SHP77 treated with DMSO at 0.1 percent for 48 hours (cell line): ENCODE data around the gene PAX5.

Source experiments
- DNase-seq: peaks from one replicate; lab custom pipeline; 2025; lab: John Stamatoyannopoulos, UW

The PAX5 gene

DNA sequence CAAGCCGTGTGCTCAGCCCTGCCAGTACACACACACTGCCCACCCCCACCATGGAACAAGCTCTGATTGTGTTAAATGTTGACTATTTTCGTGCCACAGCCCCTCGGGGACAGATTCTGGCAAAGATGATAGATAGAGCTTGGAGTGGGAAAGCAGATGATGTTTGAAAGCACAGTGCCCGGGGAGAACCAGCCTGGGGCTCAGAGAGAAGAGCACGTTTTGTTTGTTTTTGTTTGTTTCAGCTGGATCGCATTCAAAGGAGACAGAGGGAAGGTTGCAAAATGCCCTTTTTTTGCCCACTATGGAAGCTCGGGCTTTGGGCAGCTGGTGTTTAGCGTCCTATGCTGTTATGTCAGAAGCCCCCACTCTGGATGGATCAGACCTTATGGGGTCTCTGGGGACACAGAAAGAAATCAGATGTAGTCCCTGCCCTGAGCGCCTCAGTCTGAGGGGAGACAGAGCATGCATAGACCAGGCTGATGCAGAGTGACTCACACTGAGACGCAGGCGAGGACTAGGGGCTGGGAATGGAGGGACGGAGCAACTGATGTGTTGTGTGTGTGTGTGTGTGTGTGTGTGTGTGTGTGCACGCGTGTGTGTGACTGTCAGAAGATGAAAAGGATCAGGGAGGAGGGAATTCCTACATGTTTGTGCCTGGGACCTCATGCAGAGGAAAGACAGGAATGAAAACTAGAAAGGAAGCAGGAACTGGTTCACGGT is 231.7 kb downstream of the PAX5 start:
- no peak for DNase-seq

DNA sequence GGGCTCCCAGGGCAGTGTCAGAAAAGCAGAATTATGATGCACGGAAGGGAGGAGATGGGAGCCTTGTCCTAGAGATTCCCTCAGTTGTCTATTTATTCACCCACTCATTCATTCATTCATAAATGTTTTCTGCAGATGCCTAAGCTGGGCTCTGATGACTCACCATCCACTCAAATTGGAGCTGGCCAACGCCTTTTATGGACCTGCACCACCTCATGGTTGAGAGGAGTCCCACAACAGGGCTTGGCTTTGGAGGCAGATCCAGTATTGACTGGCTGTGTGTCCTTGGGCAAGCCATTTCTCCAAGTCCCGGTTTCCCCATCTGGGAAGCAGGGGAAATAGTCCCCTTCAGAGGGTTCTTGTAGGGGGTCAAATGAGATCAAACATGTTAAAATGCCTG is 233.6 kb downstream of the PAX5 start:
- no peak for DNase-seq

DNA sequence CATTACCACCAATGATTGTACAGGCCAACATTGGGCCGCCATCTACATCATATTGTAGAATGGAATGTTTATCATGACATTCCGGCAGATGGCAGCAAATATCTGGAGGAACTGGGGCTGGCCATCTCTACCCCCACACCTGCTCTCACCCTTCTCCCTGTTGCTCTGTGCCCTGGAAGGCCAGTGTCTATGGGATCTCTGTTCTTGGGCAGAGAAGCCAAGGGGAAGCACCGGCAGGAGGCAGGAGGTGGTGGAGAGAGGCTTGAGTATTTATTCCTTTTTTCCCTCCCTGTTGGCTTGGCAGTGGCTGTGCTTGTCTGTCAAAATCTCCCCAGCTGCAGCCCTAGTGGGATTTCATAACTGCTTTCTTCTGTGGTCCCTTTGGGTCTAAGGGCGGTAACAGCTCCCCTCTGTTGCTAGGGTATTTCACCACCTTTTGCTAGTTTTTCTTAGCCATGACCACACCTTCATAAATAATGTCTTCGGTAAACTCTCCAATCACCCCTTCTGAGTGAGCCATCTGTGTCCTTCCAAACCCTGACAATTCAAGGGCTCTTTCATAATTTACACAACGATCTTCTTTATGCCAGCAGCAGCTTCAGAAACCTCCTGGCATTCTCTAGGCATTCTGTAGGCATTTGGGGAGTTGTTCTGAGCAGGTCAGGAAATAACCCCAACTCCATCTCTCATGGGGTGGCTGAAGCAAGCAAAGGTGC is 235.6 kb downstream of the PAX5 start:
- DNase-seq: peak; percentile 42

DNA sequence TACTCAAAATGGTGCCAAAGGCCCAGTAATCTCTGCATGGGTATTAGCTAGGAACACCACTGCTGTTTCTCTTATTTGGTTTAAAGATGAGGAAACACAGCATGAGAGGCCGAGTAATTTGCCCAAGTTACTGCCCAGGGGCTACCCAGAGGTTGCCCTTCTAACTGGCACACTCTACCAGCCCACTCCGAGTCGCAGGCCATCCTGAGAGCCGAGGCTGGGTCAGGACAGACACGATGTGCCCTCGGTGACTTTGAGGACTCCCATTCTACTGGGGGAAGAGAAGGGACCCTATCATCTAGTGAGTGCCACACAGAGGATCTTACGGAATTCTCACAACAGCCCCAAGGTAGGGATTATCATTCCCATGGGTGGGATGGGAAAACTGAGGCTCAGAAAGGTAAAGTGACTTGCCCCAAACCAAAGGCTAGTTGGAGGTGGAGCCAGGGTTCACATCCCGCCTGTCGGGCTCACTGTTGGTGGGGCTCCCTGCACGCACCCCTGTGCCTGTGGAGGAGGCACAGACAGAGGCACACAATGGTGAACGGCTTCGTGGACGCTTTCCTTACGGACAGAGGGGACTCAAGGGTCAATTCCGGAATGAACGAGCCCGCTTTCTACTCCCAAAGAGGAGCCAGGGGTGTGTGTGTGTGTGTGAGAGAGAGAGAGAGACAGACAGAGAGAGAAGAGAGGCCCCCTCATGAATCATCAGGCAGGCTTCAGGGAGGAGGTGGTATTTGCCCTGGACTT is 236.4 kb downstream of the PAX5 start:
- no peak for DNase-seq

DNA sequence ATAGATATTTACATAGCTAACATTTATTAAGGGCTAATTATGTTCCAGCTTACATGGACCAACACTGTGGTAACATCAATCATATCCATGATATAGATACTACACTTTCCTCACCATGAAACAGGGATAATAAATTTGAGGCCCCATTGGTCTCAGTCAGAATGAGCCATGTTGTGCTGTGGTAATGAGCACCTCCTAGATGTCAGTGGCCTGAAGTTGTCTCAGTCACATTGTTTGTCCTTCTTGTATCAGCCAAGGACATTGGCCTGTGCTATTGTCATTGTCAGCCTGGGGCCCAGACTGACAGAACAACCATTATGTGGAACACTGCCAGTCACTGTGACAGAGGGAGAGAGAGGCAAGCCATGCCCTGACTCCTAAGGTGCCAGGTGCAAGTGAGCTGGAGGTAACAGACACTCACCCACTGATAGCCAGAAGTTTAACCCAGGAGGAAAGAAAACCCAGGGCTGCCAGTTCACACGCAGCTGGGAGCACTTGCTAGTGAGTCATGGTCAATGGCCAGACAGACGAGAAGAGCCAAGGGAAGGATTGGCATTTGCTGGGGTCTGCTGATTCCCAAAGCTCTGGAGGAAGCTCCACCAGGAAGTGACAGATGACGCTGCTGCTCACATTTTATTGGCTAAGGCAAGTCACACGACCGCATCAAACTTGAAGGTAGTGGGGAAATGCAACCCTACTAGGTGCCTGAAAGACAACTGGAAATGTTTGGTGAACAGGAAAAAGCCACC is 237.2 kb downstream of the PAX5 start:
- no peak for DNase-seq

DNA sequence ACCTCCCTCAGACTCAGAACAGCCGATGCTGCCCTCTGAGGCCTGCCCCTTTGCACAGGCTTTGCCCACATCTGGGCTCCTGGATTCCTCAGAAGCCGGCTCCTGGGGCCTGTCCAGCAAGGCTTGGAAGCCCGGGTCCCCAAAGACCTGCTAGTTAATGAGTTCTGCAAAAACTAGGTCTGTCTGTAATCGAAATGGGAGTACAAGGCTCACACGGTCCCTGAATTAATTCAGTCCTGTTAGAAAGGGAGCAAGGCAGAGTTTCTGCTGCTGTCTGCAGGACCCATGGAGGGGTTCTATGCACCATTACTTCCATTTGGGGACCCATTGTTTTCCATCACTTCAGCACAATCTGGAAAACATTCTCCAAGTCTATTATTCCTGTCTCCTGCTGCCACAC is 239.6 kb downstream of the PAX5 start:
- no peak for DNase-seq

DNA sequence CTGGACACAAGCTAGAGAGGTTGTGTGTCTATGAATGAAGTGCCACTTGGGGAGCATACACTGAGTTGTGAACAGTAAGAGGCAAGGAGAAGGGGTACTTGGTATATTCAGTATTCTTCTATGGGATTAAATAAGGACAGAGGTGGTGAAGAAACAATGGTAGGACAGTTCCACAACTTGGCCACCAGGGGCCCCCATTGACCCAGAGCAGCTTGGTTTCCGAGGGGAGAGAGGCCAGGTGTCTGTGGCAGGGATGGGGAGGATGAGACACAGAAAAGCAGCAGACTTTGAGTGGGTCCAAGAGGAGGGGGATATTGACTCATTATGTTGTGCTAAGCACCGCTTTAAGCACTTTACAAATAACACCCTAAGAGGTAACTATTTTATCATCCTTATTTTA is 240.8 kb downstream of the PAX5 start:
- no peak for DNase-seq

DNA sequence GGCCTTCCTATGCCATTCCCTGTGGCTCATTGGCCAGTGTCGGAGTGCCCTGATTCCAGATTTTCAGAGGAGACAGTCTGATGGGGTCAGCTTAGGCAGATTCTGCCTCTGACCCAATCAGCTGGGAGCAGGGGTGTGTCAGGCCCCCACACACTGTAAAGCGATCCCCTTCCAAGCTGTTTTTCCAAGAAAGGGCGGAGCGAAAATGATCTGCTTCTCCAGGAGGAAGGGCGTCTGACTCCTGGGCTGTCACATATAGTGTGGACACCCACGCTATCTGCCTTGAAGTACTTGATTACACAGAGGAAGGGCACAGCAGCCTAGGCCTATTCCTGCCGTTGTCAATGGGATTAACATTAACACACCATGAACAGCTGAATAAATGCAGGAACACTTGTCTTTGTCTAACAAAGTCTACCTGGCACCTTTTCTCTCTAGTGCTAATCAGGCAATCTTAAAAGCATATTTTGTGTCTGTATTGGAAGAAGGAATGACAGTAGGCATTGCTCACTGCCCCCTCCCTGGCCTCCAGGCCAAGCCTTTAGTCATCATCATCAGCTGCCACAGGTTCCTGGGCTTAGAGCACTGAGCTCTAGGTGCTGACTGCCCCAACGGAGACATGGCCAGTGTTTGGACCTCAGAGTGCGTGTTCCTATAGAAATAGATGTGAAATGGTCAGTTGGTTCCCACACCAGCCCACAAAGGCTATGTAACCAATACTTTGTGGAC is 242.7 kb downstream of the PAX5 start:
- DNase-seq: no peak

DNA sequence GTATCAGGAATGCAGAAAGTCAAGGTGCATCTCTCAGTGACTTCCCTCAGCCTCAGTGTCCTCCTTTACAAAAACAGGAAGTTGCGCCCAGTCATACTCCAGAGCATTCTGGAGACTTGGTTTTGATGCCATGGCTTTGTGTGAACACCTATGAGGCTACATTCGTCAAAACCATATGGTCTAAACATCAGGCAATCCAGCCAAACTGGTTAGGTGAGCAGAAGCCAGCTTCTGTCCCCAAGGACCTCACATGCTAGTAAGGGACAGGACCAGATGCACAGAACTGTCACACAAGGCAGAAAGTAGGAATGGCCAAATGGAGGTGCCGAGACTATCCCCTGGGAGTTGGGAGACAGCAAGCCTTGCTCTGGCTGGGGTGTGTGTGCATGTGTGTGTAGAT is 244.2 kb downstream of the PAX5 start:
- DNase-seq: no peak

DNA sequence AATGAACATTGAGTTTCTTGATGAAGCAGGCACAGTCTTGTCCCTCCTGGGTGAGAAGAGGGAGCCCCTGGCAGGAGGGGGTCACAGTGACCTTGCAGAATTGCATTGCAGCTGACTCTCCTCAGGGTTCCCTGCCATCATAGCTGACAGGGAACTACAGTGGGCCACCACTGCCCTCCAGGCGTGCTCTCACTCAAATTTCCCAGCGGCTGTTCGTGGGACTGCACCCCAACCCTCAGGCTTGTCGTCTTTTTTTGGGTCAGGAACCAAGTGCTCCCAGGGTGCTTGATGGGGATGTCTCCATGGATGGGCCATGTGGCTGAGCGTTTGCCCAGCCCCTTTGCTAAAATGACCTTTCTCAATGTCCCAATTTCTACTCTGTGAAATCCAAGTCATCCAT is 245.5 kb downstream of the PAX5 start:
- no peak for DNase-seq

DNA sequence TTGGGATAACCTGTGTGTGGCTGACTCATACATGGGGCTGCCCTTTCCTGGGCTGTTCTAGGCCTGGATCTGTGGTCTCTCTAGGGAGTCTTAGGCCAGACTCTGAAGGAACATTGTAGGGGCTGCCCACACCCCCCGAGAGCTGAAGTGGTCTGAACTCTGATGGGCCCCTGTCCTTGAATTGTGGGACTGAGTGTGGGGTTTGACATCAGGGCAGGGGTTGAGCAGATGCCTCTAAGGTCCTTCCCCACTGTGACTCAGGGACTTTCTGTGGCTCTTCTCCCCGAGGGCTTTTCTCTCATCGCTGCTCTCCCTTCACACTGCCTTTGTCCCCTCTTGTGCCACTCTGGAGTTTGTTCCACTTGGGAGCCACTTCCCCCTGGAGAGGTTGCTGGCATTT is 246.4 kb downstream of the PAX5 start:
- no peak for DNase-seq
